ENCODE data around the gene SHPK.

GRCh38 chr17:3685174-3685573, 49.1 kb upstream of the SHPK start:
- TF ChIP-seq, protein P1, sequence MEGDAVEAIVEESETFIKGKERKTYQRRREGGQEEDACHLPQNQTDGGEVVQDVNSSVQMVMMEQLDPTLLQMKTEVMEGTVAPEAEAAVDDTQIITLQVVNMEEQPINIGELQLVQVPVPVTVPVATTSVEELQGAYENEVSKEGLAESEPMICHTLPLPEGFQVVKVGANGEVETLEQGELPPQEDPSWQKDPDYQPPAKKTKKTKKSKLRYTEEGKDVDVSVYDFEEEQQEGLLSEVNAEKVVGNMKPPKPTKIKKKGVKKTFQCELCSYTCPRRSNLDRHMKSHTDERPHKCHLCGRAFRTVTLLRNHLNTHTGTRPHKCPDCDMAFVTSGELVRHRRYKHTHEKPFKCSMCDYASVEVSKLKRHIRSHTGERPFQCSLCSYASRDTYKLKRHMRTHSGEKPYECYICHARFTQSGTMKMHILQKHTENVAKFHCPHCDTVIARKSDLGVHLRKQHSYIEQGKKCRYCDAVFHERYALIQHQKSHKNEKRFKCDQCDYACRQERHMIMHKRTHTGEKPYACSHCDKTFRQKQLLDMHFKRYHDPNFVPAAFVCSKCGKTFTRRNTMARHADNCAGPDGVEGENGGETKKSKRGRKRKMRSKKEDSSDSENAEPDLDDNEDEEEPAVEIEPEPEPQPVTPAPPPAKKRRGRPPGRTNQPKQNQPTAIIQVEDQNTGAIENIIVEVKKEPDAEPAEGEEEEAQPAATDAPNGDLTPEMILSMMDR (conservative IDR thresholded peaks at IDR 0.05; ENCODE audit: low read depth, low read length): no peak
- no peak for TF ChIP-seq EZH2 (IDR thresholded peaks at IDR 0.05; ENCODE audit: borderline replicate concordance, low read depth, low read length, poor library complexity, severe bottlenecking)
